Karpas-422 (cell line): ENCODE data around the gene ZXDA. TPM values are rescaled to one million over a fixed set of nuclear protein-coding genes. Genes with fewer than 3 reads are reported as not detected.

Source experiments
- total RNA-seq: library from RNA; depleted of rRNA; stranded (reverse); fragments of >200 nt; shearing (Covaris generic); gene quantifications from 2 replicates; pipeline ENCODE4 v1.2.3, GENCODE V29; 2014; ENCODE audit warnings: low replicate concordance; rRNA removed

Gene ZXDA
- total RNA-seq, 1 experiment from 2014 or later, result 6.3 TPM

Other genes starting within 250 kb of the ZXDA start
- not detected in 2 replicates for gene NLRP2B, start 230.2 kb downstream of the ZXDA start, total RNA-seq